GM21723 (cell line): ENCODE results near the gene RADIL.
"Not testable (repeated sequence)": the region's sequence is repeated elsewhere in the genome, so short reads cannot be mapped to it uniquely, and the experiment has no call there.

Source experiments
- ATAC-seq: cut with Tn5 transposase; IDR thresholded peaks from one replicate; pipeline ENCODE4 v1.9.1; 2021; ENCODE audit warnings: mild to moderate bottlenecking, moderate library complexity; ENCODE audit not compliant: unreplicated experiment

RADIL gene

DNA sequence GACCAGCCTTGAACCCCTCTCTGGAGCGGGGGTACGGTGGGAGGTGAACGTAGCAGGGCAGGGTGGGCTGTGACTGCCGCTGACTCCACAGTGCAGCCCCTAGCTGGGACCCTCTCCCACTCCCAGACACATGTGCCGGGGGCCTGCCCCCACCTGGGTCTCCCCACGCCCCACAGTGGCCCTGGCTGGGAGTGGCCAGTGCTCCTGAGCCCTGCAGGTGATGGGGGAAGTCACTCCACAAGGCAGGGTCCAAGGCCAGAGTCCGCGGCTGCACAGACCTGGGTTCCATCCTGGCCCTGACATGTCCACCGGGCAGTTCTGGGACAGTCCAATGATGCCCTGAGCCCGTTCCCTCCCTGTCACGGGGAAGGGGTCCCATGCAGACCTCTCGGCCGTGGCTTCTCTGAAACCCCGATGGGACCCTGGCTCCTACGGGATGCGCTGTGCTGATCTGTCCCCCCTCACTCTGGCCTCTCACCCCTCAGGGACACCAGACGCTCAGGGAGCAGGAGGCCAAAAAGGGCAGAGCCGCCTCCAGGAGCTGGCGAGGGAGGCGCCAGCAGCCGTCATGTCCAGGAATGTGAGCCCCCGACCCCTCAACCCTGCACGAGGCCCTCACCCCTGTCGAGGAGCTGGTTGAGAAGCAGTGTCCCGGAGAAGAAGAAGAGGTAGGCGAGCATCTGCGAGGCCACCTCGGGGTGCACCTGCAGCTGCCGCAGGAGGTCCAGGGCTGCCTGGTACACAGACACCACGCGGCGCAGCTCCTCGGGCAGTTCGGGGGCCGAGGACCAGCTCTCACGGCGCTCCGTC lies 67.7 kb downstream of the RADIL start:
- no peak for ATAC-seq

DNA sequence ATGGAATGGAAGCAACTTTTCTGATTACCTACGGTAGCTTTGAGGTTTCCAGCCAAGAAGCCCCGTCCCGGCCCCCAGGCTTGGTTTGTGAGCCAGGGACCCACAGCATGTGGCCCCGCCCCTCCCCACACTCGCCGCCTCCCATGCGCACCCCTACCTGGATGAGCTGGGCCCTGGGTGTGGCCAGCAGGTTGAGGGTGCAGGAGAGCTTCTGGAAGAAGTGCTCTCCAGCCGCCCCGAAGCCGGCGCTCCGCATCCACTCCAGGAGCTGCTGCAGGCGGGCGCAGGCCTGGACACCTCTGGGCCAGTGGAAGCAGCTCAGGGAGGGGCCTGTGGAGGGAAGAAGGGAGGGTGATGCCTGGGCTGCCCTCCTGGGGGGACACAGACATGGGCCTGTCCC lies 68.4 kb downstream of the RADIL start:
- no peak for ATAC-seq

DNA sequence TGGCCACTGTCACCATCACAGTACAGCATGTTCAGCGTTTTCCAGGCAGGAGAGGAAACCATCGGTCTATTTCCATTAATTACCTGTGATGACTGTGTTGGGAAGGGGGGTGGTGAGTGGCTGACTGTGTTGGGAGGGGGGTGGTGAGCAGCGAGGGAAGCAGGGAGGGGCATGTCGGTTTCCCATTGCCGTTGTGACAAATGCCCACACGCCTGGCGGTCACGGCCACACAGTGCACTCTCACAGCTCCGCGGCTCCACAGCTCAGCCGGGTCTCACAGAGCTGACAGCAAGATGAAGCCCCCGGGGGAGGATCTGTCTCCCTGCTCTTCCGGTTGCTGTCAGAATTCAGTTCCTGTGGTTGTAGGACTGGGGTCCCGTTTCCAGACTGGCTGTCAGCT lies 69.1 kb downstream of the RADIL start:
- ATAC-seq = no peak

DNA sequence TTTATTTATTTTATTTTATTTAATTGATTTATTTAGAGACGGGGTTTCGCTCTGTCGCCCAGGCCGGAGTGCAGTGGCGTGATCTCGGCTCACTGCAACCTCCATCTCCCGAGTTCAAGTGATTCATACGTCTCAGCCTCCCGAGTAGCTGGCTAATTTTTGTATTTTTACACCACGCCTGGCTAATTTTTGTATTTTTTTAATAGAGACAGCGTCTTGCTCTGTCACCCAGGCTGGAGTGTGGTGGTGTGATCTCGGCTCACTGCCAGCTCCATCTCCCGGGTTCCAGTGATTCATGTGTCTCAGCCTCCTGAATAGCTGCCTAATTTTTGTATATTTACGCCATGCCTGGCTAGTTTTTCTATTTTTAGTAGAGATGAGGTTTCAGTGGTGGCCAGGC lies 73.8 kb downstream of the RADIL start:
- ATAC-seq = no peak

DNA sequence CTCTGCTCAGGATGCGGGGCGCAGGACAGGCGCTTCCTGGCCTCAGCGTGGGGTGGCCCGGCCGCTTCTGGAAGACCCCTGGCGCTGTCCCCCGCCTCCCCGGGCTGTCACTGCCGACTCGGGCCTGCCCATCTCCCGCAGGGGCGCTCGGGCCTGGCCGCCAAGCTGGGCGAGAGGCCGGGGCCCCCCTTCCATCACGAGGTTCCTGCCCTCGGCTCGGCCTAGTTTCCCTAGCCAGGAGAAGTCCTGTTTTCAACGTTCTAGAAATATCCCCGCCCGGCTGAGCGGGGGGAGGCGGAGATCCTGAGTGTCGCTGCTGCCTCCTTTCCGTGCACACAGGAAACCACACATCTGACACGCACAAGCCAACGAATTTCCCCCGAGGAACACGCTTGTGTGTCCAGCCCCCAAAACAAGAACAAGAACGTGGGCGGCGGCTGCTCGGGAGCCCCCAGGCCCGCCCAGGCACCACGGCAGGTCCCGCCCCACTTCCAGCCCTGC lies 74.4 kb downstream of the RADIL start:
- ATAC-seq = no peak

DNA sequence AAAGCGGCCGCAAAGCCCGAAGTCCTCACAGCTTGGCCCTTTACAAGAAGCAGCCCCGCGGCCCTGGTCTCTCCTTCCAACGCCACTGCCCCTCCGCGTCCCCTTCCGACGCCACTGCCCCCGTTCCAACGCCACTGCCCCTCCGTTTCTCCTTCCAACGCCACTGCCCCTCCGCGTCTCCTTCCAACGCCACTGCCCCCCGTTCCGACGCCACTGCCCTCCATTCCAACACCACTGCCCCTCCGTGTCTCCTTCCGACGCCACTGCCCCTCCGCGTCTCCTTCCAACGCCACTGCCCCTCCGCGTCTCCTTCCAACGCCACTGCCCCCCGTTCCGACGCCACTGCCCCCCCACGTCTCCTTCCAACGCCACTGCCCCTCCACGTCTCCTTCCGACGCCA lies 75.0 kb downstream of the RADIL start:
- ATAC-seq = no peak

DNA sequence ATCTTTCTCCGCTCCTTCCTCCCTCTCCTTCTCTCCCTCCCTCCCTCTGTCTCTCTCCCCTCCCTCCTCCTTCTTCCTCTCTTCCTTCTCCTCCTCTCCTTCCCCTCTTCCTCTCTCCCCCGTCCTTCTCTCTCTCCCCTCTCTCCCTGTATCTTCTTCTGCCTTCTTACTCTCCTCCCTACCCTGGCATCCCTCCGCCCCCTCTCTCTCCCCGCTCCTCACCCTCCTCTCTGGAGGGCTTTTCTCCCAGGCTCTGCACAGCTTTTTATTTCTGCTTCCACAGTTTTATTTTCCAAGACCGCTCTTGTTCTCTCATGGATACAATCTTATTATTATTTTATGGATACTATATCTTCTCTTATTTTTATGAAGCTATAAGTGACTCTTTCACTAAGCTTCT lies 75.5 kb downstream of the RADIL start:
- no peak for ATAC-seq

DNA sequence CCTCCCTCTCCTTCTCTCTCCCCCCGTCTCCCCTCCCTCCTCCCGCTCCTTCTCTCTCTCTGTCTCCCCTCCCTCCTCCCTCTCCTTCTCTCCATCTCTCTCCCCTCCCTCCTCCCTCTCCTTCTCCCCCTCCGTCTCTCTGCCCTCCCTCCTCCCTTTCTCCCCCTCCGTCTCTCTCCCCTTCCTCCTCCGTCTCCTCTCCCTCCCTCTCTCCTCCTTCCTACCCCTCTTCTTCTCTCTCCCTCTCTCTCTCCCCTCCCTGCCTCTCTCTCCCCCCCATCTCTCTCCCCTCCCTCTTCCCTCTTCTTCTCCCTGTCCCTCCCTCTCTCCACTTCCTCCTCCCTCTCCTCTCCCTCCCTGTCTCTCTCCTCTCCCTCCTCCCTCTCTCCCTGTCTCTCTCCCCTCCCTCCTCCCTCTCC lies 75.9 kb downstream of the RADIL start:
- no peak for ATAC-seq

DNA sequence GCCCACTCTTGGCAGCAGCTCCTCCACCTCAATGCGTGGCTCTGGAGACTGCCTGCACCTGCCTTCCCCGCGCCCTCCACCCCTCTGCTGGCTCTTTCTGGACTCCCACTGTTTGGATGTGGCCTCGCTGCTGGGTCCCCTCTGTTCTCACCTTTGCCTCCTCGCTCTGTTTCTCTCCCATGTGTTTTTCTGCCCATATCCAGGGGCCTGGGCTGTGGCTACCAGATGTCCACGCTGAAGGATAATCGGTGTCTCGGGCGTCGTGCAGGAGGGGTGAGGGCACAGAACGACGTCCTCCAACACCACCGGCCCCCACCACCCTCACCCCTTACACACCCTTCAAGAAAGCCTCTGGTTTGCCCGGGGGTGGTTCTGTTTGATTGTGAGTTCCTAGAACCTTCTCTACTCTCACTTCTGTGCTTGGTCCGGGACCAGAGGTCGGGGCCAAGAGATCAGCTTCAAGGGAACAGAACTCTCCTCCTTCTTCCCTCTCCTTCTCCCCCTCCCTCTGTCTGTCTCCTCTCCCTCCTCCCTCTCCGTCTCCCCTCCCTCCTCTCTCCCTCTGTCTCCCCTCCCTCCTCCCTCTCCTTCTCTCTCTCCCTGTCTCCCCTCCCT lies 76.4 kb downstream of the RADIL start:
- ATAC-seq = no peak

DNA sequence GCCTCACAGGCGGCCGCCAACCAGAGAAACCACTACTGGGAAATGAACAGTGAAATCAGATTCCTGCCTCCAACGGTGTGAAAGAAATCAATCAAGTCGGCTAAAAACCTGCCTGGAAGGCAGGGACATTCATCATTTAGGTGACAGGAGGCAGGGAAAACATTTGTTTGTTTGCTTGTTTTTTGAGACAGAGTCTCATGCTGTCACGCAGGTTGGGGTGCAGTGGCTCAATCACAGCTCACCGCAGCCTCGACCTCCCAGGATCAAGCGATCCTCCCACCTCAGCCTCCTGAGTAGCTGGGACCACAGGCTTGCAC lies 77.6 kb downstream of the RADIL start:
- no peak for ATAC-seq

DNA sequence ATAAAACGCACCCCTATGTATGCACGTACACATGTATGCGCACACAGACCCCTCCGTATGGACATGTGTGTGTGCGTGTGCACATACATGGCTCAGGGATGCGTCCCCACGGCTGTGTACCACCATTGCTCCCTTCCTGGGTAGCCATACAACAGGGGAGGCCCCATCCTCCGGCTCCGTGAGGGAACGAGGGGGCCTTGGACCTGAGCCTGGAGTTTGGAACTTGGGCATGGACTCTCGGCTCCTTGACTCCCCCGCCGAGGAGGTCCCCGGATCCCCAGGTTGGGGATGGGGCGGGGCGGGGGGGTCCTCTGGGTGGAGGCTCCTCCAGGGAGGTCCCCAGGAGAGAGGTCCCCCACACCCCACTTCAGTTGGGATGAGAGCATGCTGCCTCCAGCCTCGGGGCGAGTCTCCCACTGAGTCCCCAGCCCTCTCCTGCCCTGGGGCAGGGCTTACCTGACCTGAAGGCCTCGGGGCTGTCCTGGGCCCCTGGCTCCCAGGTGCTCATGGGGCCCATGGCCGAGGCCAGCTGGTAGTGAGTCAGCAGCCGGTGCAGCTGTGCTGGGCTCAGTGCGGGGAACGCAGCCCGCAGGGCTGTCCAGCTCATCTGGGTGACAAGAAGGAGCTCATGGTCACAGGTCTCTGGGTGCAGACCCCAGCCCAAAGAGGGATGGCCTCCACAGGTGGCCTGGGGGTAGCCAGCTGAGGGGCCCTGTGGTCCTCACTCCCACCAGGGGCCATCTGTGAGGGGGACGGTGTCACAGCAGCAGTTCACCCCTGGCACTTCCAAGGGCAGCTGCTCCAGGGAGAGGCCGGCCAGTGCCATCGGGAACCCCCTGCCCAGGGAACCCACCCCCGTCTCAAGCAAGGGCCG lies 78.2 kb downstream of the RADIL start:
- ATAC-seq = no peak

DNA sequence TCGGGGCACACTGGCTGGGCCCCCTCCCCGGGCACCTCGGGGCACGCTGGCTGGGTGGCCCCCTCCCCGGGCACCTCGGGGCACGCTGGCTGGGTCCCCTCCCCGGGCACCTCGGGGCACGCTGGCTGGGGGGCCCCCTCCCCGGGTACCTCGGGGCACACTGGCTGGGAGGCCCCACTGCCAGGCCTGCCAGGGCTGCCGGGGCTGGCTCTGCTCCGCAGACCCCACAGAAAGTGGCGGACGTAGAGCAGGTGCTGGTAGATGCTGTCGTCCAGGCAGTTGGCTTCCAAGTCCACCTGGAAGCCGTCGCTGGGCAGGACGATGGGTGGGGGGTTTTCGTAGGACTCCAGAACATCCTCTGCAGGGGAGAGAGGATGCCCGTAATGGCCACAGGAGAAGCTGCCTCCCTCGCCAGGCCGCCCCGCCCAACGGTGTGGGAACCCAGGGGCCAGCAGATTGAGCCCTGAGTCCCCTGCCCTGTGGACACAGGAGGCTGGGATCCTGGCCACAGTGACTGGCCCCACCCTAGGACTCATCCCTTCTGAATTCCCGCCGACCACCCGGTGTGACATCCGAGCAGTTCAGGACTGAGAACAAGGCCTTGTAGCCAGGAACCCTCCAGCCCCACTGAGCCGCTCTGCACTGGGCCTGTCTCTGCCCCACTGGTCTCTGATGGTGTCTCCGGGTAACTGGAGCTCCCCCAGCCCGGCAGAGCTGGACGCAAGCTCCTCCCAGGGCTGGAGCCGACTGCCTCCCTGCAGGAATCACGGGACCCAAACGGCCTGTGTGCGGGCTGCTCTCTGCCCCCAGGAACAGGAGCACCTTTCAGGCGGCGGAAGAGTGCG lies 79.9 kb downstream of the RADIL start:
- ATAC-seq = no peak

DNA sequence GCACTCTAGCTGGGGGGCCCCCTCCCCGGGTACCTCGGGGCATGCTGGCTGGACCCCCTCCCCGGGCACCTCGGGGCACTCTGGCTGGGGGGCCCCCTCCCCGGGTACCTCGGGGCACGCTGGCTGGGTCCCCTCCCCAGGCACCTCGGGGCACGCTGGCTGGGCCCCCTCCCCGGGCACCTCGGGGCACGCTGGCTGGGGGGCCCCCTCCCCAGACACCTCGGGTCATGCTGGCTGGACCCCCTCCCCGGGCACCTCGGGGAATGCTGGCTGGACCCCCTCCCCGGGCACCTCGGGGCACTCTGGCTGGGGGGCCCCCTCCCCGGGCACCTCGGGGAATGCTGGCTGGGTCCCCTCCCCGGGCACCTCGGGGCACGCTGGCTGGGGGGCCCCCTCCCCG lies 80.9 kb downstream of the RADIL start:
- ATAC-seq = not testable (repeated sequence)

DNA sequence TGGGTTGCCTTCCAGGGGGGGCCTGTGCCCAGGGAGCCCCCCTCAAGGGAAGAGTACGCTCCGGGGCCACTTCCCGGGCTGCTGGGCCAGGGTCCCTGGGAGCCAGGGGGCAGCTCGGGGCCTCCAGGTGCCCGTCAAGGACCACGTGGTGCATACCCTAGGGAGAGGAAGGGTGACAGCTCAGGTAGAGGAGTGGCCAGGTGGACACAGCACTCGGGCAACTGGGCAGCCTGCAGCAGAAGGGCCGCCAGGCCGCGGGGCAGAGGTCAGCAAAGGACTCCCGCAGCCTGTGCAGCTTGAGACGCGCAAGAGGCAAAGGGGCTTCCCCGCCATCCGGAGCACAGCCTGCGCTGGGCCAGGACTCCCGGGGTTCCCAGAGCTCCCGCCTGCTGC lies 81.7 kb downstream of the RADIL start:
- no peak for ATAC-seq

DNA sequence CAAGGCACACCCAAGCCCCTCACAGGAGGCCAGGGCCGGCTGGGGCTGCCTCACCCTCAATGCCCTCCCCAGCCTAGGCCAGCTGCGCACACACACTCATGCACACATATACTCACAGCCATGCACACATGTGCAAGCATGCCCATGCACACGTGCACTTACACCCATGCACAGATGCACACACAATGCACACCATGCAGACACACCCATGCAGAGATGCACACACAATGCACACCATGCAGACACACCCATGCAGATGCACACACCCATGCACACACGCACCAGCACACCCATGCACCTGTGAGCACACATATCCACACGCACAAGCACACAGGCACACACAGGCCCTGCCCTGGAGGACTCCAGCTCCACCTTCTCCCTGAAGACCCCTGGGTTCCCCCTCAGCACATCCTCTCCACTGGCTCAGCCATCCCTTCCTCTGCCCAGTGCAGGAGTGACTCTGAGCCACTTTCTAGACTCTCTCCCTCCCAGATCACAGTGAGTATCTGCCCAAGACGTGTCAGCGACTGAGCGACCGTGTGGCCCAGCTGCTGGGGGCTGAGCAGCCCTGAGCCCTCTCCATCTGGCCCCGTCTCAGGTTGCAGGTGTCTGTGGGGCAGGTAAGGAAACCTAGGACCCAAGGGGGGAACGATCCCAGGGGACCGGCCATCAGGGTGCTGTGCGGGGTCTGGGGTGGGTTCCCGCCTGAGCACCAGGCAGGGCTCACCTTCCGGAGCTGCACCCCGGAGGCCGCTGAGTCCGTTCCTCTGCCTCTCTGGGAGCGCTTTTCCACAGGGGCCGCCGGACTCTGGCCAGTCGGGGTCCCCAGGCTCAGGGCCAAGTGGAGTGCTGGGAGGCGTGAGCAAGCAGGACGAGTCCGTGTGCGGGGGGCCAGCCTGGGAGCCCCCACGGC lies 82.3 kb downstream of the RADIL start:
- ATAC-seq = no peak

DNA sequence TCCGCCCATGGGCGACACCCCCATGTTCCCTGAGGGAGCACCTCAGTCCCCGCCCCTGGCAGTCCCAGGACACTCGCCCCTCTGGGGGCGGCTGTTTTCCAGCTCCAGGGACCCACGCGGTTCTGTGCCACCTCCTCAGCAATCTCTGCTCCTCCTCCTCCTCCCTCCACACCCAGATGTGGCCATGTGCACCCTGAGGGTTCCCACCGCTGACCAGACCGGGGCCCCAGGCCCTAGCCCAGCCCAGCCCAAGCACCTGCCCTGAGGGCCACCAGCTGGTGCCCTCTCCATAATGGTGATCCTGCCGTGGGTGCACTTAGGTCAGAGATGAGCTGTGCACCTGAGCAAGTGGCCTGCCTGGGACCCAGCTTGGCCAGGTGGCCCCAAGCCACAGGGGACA lies 83.0 kb downstream of the RADIL start:
- ATAC-seq = no peak

DNA sequence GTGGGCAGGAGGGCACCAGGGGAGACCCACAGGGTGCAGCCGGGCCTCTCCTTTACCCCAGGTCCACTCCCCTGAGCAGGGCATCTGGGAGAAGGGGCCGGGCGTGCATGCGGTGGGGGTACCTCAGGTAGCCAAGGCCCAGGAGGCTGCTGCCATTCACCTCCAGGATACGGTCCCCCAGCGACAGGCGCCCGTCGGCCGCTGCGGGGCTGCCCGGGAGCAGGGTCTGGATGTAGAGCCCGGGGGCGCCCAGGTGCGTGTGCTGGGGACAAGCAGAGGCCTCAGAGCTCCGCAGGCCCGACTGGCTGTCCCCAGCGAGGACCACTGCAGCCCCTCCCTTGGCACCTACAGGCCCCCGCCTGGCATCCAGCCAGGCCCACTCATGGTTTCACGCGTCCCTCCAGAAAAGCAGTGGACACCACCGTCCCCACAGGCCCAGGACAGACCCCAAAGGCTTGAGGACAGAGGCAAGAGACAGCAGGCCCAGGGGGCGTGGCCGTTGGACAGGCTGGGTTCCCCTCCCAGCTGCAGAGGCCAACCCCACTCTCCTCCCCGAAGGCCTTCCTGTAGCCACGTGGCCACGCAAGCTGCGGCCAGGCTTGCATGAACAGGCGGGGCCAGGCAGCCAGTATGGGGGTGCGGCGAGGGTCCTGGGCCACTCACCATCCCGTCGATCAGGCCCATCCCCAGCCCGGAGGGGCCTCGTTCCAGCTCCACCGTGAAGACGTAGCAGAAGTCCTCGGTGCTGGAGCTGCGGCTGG lies 83.8 kb downstream of the RADIL start:
- ATAC-seq = no peak

DNA sequence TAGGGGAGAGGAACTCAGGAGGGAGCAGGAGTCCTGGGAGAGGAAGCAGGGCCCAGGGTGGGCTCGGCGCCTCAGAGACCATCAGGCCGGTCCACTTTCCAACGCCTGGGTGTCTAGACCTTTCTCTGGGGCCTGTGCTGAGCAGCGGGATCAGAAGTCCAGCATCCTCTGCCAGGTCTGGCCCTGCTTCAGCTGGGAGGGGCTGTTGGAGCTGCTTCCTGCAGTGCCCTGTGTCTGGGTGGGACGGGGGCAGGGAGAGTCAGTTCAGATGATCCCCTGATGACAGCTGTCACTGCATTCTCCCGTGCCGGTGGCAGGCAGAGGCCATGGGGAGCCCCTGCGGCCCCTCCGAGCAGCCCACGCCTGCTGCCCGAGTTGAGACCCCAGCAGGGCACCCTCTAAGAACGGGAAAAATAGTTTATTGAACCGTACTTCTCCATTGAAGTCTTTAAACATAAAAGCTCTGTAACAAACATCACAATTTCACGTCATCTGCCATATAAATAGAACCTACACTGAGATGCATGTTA lies 84.7 kb downstream of the RADIL start:
- ATAC-seq = no peak
